CD4-positive, alpha-beta memory T cell (primary cell): ENCODE measurements around the gene STARD10. TPM values are rescaled to one million over a fixed set of nuclear protein-coding genes. Genes with fewer than 3 reads are reported as not detected.

ENCODE experiments used
- CTCF ChIA-PET: fragments of 350-600 bp; sonication (Branson Sonifier 250); formaldehyde crosslinking; loops from one replicate; lab custom pipeline; 2021; ENCODE audit warnings: inconsistent platforms; ENCODE audit not compliant: partially characterized antibody; lab: Charles Lee
- POLR2A ChIA-PET: fragments of 350-600 bp; sonication (Branson Sonifier 250); formaldehyde crosslinking; loops from one replicate; lab custom pipeline; 2021; ENCODE audit not compliant: partially characterized antibody; lab: Charles Lee
- DNase-seq, 5 donors: peaks; one replicate each; pipeline versions ENCODE4 v3.0.0 to v3.0.0-alpha.2; 2020 to 2022; ENCODE audit warnings: mixed read lengths in 1 of 5
- H3K27ac ChIP-seq: one replicate; pipeline ENCODE4 v1.7.0; 2013; ENCODE audit warnings: low read depth, low read length
- H3K27me3 ChIP-seq: 2 replicates; pipeline ENCODE4 v1.7.0; 2013; ENCODE audit warnings: mild to moderate bottlenecking, low read length, moderate library complexity; ENCODE audit not compliant: insufficient read depth
- H3K36me3 ChIP-seq: 2 replicates; pipeline ENCODE4 v1.7.0; 2013; ENCODE audit warnings: mild to moderate bottlenecking, low read length, moderate library complexity; ENCODE audit not compliant: insufficient read depth
- H3K4me1 ChIP-seq: 2 replicates; pipeline ENCODE4 v1.7.0; 2013; ENCODE audit warnings: mild to moderate bottlenecking, low read length, moderate library complexity; ENCODE audit not compliant: insufficient read depth
- H3K4me3 ChIP-seq, 2 donors: one replicate each; pipeline ENCODE4 v1.7.0; 2013; ENCODE audit warnings: low read length in 2 of 2, mild to moderate bottlenecking in 1 of 2
- H3K9me3 ChIP-seq, 2 donors: one replicate each; pipeline ENCODE4 v1.7.0; 2013; ENCODE audit warnings: low read length in 2 of 2, control low read depth in 1 of 2; ENCODE audit not compliant: control insufficient read depth in 1 of 2
- H3K27ac Mint-ChIP-seq, 7 donors: one replicate each; pipeline ENCODE4 v1.8.0; 2020 to 2021; ENCODE audit warnings: mixed read lengths in 7 of 7, mild to moderate bottlenecking in 6 of 7, inconsistent platforms in 3 of 7, moderate library complexity in 3 of 7
- H3K27me3 Mint-ChIP-seq, 2 donors: one replicate each; pipeline ENCODE4 v1.8.0; 2020 to 2021; ENCODE audit warnings: mixed read lengths in 2 of 2
- H3K36me3 Mint-ChIP-seq, 2 donors: one replicate each; pipeline ENCODE4 v1.8.0; 2020 to 2021; ENCODE audit warnings: mixed read lengths in 2 of 2, inconsistent platforms in 1 of 2, mild to moderate bottlenecking in 1 of 2
- H3K4me1 Mint-ChIP-seq, 4 donors: one replicate each; pipeline ENCODE4 v1.8.0; 2020 to 2021; ENCODE audit warnings: mixed read lengths in 4 of 4, mild to moderate bottlenecking in 1 of 4
- H3K4me3 Mint-ChIP-seq, 8 donors: one replicate each; pipeline ENCODE4 v1.8.0; 2020 to 2021; ENCODE audit warnings: mixed read lengths in 8 of 8, mild to moderate bottlenecking in 7 of 8, moderate library complexity in 6 of 8, inconsistent platforms in 3 of 8
- H3K9me3 Mint-ChIP-seq, 8 donors: one replicate each; pipeline ENCODE4 v1.8.0; 2020 to 2021; ENCODE audit warnings: mixed read lengths in 8 of 8, mild to moderate bottlenecking in 5 of 8, inconsistent platforms in 3 of 8, moderate library complexity in 1 of 8
- intact Hi-C: fragments of 100-400 bp; cut with micrococcal nuclease; formaldehyde crosslinking; loops from one replicate; pipeline ENCODE4 v1.15.1; 2023
- polyA plus RNA-seq, 2 donors: library from polyadenylated mRNA; unstranded; fragments of 300-500 nt; fragmentation: Illumina TruSeq; gene quantifications; one replicate each; pipeline ENCODE4 v1.2.3, GENCODE V29; 2021
- total RNA-seq, 2 experiments: library from RNA; stranded (reverse); gene quantifications; one replicate each; pipeline ENCODE4 v1.2.3, GENCODE V29; 2021

Gene STARD10
- total and polyA plus RNA-seq, 4 experiments from 2014 or later = 23.0 to 27.0 (median 24.2) TPM

DNA sequence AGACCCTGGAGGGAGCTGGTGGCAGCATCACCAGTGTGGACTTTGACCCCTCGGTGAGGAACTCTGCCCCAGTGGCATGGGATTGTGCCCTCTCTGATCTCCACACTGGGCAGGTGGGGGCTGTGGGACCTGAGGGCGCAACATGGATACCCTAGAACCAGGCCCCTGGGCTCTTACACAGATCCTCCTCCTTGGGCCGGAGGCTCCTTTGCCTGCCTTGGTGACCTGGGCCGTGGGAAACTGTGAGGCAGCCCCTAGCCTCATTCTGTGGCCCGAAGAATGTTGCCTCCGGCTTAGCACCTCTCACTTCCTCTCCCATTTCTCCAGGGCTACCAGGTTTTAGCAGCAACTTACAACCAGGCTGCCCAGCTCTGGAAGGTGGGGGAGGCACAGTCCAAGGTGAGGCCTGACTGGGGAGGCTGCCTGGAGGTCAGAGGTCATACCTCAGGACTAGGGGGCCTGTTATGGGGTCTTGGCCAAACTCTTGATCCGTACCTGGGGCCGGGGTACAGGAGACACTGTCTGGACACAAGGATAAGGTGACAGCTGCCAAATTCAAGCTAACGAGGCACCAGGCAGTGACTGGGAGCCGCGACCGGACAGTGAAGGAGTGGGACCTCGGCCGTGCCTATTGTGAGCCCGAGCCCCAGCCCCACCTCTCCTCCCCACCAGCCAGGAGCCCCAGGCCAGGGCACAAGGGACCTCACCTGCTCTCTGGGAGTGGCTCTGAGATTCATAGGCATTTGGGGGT, 32.5 kb upstream of the STARD10 start:
- peaks cover 5% of the 10 kb centered on the region for H3K4me1 ChIP-seq
- no peak for DNase-seq
- no peaks in the 10 kb centered on the region for H3K27me3 ChIP-seq
- H3K36me3 ChIP-seq = peaks cover 28% of the 10 kb centered on the region
- H3K27ac Mint-ChIP-seq = peak overlapping the region in 2 of 7 donors; percentile 36 to 70
- CTCF ChIA-PET = interaction anchor here (0.8 to 3.9 kb wide), 2 partner anchors 352 kb away, joined by 4 to 26 read pairs; no protein-coding TSS in a partner anchor
- no peak overlapping the region for H3K4me3 ChIP-seq
- H3K36me3 Mint-ChIP-seq = peaks cover 12 to 52% of the 10 kb centered on the region in 2 donors
- peaks cover 0 to 12% (median 4%) of the 10 kb centered on the region in 4 donors for H3K4me1 Mint-ChIP-seq
- H3K27me3 Mint-ChIP-seq = no peaks in the 10 kb centered on the region
- no peak overlapping the region for H3K27ac ChIP-seq
- POLR2A ChIA-PET = interaction anchor here (0.6 to 1.5 kb wide), 3 partner anchors 11 to 101 kb away, joined by 3 to 4 read pairs (median 4); partner anchors contain the start of gene ATG16L2
- H3K9me3 ChIP-seq = no peaks in the 10 kb centered on the region
- intact Hi-C loops = no loop called here
- H3K4me3 Mint-ChIP-seq = no peak overlapping the region
- peaks cover 0 to 2% (median 0%) of the 10 kb centered on the region in 8 donors for H3K9me3 Mint-ChIP-seq

GRCh38 chr11:72825661-72826060, 31.8 kb upstream of the STARD10 start:
- CTCF ChIA-PET = interaction anchor here (0.8 kb wide), 1 partner anchor 352 kb away, joined by 4 read pairs; no protein-coding TSS in a partner anchor
- intact Hi-C loops = no loop called here
- Histone ChIP-seq H3K4me1 (peaks cover 12% of the 10 kb centered on the region), H3K27ac (no peak overlapping the region), H3K27me3 (no peaks in the 10 kb centered on the region), H3K9me3 (no peaks in the 10 kb centered on the region), H3K36me3 (peaks cover 35% of the 10 kb centered on the region), H3K4me3 (no peak overlapping the region)
- POLR2A ChIA-PET = interaction anchor here (1.4 to 1.9 kb wide), 2 partner anchors 31 to 100 kb away, joined by 4 to 5 read pairs; partner anchors contain the start of gene STARD10
- DNase-seq = no peak
- peaks cover 0 to 2% (median 0%) of the 10 kb centered on the region in 8 donors for H3K9me3 Mint-ChIP-seq
- peaks cover 3 to 14% (median 7%) of the 10 kb centered on the region in 4 donors for H3K4me1 Mint-ChIP-seq
- H3K4me3 Mint-ChIP-seq = no peak overlapping the region
- H3K36me3 Mint-ChIP-seq = peaks cover 12 to 52% of the 10 kb centered on the region in 2 donors
- peak overlapping the region in 2 of 7 donors; percentile 12 to 70 for H3K27ac Mint-ChIP-seq
- H3K27me3 Mint-ChIP-seq = no peaks in the 10 kb centered on the region

DNA sequence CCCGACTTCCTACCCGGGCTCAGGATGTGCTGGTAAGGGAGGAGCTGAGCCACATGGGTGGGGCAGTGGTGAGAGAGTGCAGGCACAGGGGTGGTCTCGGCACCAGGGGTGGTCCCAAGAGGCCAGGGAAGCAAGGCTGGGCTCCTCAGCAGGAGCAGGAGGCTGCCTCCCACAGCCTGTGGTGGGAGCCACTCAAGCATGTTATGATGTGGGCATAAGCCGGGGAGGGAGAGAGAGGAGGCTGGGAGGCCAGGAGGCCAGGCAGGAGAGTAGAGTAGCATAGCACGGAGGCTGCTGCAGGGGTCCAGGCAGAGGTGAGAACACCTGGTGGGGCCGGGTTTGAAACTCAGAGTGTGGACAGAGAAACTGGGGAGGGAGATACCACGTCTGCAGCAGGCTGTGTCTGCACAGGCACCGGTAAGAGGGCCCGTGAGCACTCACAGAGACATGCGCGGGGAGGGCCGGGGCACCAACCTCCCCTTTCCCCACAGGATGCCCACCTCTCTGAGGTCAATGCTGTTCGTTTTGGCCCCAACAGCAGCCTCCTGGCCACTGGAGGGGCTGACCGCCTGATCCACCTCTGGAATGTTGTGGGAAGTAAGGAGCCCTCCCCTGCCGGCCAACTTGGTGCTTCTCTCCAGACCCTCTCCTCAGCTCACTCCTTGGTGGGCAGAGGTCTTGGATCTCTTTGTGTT, 31.1 kb upstream of the STARD10 start:
- Mint-ChIP-seq H3K27me3 (no peaks in the 10 kb centered on the region), H3K36me3 (peaks cover 13 to 53% of the 10 kb centered on the region in 2 donors), H3K4me1 (peaks cover 8 to 16% (median 11%) of the 10 kb centered on the region in 4 donors), H3K9me3 (peaks cover 0 to 2% (median 0%) of the 10 kb centered on the region in 8 donors), H3K27ac (peak overlapping the region in 6 of 7 donors; percentile 31 to 78 (median 70)), H3K4me3 (peak overlapping the region in 1 of 8 donors; percentile 21)
- CTCF ChIA-PET = interaction anchor here (0.8 kb wide), 1 partner anchor 353 kb away, joined by 4 read pairs; no protein-coding TSS in a partner anchor
- H3K9me3 ChIP-seq = no peaks in the 10 kb centered on the region
- no peaks in the 10 kb centered on the region for H3K27me3 ChIP-seq
- DNase-seq = no peak
- POLR2A ChIA-PET = interaction anchor here (1.2 to 1.9 kb wide), 3 partner anchors 31 to 316 kb away, joined by 3 to 5 read pairs (median 4); partner anchors contain the start of gene STARD10
- peaks cover 13% of the 10 kb centered on the region for H3K4me1 ChIP-seq
- peaks cover 38% of the 10 kb centered on the region for H3K36me3 ChIP-seq
- intact Hi-C loops = no loop called here
- no peak overlapping the region for H3K27ac ChIP-seq
- H3K4me3 ChIP-seq = no peak overlapping the region

DNA sequence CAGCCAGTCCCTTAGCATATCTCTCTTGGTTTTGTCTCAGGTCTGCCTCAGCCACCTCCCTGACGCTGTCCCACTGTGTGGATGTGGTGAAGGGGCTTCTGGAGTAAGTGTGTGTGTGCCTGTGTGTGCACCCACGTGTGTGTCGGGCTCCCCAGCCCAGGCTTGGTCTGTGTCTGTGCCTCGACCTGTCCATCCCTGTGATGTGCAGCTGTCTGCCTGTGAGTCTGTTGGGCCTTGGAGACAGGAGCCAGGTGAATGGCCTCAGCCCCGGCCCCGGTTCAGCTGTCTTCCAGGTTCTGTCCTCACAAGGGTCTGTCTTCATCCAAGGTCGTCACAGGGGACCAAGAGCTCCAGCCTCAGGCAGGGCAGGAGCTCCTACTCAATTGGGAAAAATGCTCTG, 30.2 kb upstream of the STARD10 start:
- H3K36me3 Mint-ChIP-seq = peaks cover 15 to 52% of the 10 kb centered on the region in 2 donors

DNA sequence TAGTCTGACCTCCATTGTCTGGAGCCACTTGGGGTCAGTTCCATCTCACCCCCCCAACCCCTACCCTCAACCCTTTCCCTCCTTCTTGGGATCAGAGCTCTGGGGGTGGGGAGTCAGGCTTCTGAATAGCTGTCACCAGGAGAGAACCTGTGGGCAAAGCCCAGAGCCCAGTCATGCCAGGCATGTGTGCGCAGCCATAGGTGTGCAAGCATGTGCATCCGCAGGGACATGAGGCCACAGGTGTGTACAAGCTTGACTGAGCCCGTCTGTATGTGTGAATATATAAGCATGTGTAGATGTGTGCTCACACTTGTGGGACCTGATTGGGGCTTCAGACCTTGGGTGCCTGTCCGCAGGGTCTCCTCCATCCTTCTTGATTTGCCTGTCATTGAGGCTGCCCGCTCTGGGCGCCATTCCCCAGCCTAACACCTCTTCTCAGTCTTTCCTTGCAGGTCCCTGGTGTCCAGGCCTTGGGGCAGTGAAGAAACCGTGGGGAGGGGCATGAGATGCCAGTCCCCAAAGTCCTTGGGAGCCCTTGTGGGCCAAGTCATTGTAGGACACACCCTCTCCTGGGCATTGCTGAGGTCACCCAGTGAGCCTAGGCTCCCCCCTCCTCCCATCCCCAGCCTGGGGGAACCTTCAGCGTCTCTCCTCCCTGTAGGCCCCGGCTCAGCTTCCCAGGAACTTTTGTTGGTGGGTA, 29.4 kb upstream of the STARD10 start:
- H3K4me1 ChIP-seq = peaks cover 13% of the 10 kb centered on the region
- H3K27me3 Mint-ChIP-seq = no peaks in the 10 kb centered on the region
- no peaks in the 10 kb centered on the region for H3K27me3 ChIP-seq
- H3K4me3 ChIP-seq = no peak overlapping the region
- no peak overlapping the region for H3K4me3 Mint-ChIP-seq
- peaks cover 11 to 24% (median 19%) of the 10 kb centered on the region in 4 donors for H3K4me1 Mint-ChIP-seq
- H3K27ac Mint-ChIP-seq = peak overlapping the region; percentile 37 to 93 (median 64)
- peak overlapping the region; percentile 45 for H3K27ac ChIP-seq
- CTCF ChIA-PET = interaction anchor here (0.9 to 2.1 kb wide), 5 partner anchors 10 to 354 kb away, joined by 3 to 14 read pairs (median 4); partner anchors contain the start of gene ATG16L2
- peaks cover 0 to 2% (median 0%) of the 10 kb centered on the region in 8 donors for H3K9me3 Mint-ChIP-seq
- peaks cover 22 to 52% of the 10 kb centered on the region in 2 donors for H3K36me3 Mint-ChIP-seq
- H3K36me3 ChIP-seq = peaks cover 38% of the 10 kb centered on the region
- intact Hi-C loops = loop anchor here (2.0 kb wide), 1 partner anchor 70 kb away; the partner anchor contains the start of gene ARAP1
- DNase-seq = no peak
- POLR2A ChIA-PET = interaction anchor here (1.0 to 3.1 kb wide), 7 partner anchors 9 to 319 kb away, joined by 3 to 13 read pairs (median 7); partner anchors contain the start of genes FCHSD2 and STARD10
- H3K9me3 ChIP-seq = no peaks in the 10 kb centered on the region

More for the DNA sequence above, 30.2 kb upstream of the STARD10 start:
- DNase-seq = no peak
- peaks cover 13% of the 10 kb centered on the region for H3K4me1 ChIP-seq
- H3K27me3 Mint-ChIP-seq = no peaks in the 10 kb centered on the region
- peaks cover 38% of the 10 kb centered on the region for H3K36me3 ChIP-seq
- H3K4me1 Mint-ChIP-seq = peaks cover 10 to 17% (median 15%) of the 10 kb centered on the region in 4 donors
- no peak overlapping the region for H3K27ac ChIP-seq
- POLR2A ChIA-PET = interaction anchor here (1.2 to 2.1 kb wide), 3 partner anchors 30 to 317 kb away, joined by 3 to 5 read pairs (median 5); partner anchors contain the start of gene STARD10
- peaks cover 0 to 2% (median 0%) of the 10 kb centered on the region in 8 donors for H3K9me3 Mint-ChIP-seq
- H3K9me3 ChIP-seq = no peaks in the 10 kb centered on the region
- no peak overlapping the region for H3K4me3 Mint-ChIP-seq
- H3K27ac Mint-ChIP-seq = peak overlapping the region in 3 of 7 donors; percentile 51 to 76 (median 71)
- no peak overlapping the region for H3K4me3 ChIP-seq
- intact Hi-C loops = no loop called here
- CTCF ChIA-PET = interaction anchor here (2.1 kb wide), 1 partner anchor 11 kb away, joined by 14 read pairs; the partner anchor contains the start of gene ATG16L2
- H3K27me3 ChIP-seq = no peaks in the 10 kb centered on the region
